ENCODE measurements around the gene FAAP100.

The FAAP100 gene

GRCh38 chr17:81502471-81503017, 49.6 kb downstream of the FAAP100 start:
- ChIA-PET POLR2A (interaction anchor here (1.6 kb wide), 1 partner anchor 12 kb away, joined by 4 read pairs; no protein-coding TSS in a partner anchor), CTCF (interaction anchor here (2.2 kb wide), 1 partner anchor 12 kb away, joined by 7 read pairs; no protein-coding TSS in a partner anchor)

GRCh38 chr17:81500047-81500446, 52.1 kb downstream of the FAAP100 start:
- POLR2A ChIA-PET: no interaction called here
- no peak for DNase-seq

More at GRCh38 chr17:81502471-81503017, 49.6 kb downstream of the FAAP100 start:
- DNase-seq: no peak
- peaks cover 0 to 2% (median 0%) of the 10 kb centered on the region in 5 experiments for H3K27me3 ChIP-seq (replicated peaks in 2 of 5; ENCODE audit: control insufficient read depth in 4 of 5, insufficient read depth in 5 of 5, low read length in 4 of 5)
- no peaks in the 10 kb centered on the region for H3K9me3 ChIP-seq (ENCODE audit: control extremely low read depth in 1 of 5, control insufficient read depth in 4 of 5, insufficient read depth in 2 of 5, low read depth in 1 of 5, low read length in 4 of 5)
- H3K36me3 ChIP-seq (ENCODE audit: control insufficient read depth in 4 of 4, insufficient read depth in 4 of 4, low read length in 3 of 4): no peaks in the 10 kb centered on the region
- no peak overlapping the region for H3K27ac ChIP-seq (ENCODE audit: insufficient read depth in 1 of 2, low read depth in 1 of 2, low read length in 2 of 2, poor library complexity in 1 of 2, severe bottlenecking in 2 of 2)
- H3K4me1 ChIP-seq (ENCODE audit: control extremely low read depth in 1 of 4, control insufficient read depth in 4 of 4, insufficient read depth in 4 of 4, low read length in 3 of 4): peaks cover 0 to 3% (median 0%) of the 10 kb centered on the region in 4 experiments
- no peak overlapping the region for H3K4me3 ChIP-seq (ENCODE audit: control insufficient read depth in 1 of 7, extremely low read depth in 1 of 7, insufficient read depth in 4 of 7, low read depth in 2 of 7, low read length in 6 of 7)
- WGBS (ENCODE audit: insufficient coverage): 80% methylated on average over 12 of the region's 12 CpGs

GRCh38 chr17:81499601-81499970, 52.6 kb downstream of the FAAP100 start:
- Histone ChIP-seq H3K36me3 (ENCODE audit: control insufficient read depth in 4 of 4, insufficient read depth in 4 of 4, low read length in 3 of 4) (no peaks in the 10 kb centered on the region), H3K4me1 (ENCODE audit: control extremely low read depth in 1 of 4, control insufficient read depth in 4 of 4, insufficient read depth in 4 of 4, low read length in 3 of 4) (peaks cover 0 to 2% (median 0%) of the 10 kb centered on the region in 4 experiments), H3K4me3 (ENCODE audit: control insufficient read depth in 1 of 7, extremely low read depth in 1 of 7, insufficient read depth in 4 of 7, low read depth in 2 of 7, low read length in 6 of 7) (no peak overlapping the region), H3K9me3 (ENCODE audit: control extremely low read depth in 1 of 5, control insufficient read depth in 4 of 5, insufficient read depth in 2 of 5, low read depth in 1 of 5, low read length in 4 of 5) (no peaks in the 10 kb centered on the region), H3K27me3 (replicated peaks in 2 of 5; ENCODE audit: control insufficient read depth in 4 of 5, insufficient read depth in 5 of 5, low read length in 4 of 5) (peaks cover 0 to 2% (median 0%) of the 10 kb centered on the region in 5 experiments), H3K27ac (ENCODE audit: insufficient read depth in 1 of 2, low read depth in 1 of 2, low read length in 2 of 2, poor library complexity in 1 of 2, severe bottlenecking in 2 of 2) (no peak overlapping the region)
- no peak for DNase-seq
- 95% methylated on average over 9 of the region's 12 CpGs for WGBS (ENCODE audit: insufficient coverage)
- ChIA-PET POLR2A (interaction anchor here (0.6 kb wide), 1 partner anchor 211 kb away, joined by 3 read pairs; no protein-coding TSS in a partner anchor), CTCF (interaction anchor here (1.3 kb wide), 1 partner anchor 131 kb away, joined by 3 read pairs; no protein-coding TSS in a partner anchor)

More at GRCh38 chr17:81500047-81500446, 52.1 kb downstream of the FAAP100 start:
- Histone ChIP-seq H3K36me3 (ENCODE audit: control insufficient read depth in 4 of 4, insufficient read depth in 4 of 4, low read length in 3 of 4) (no peaks in the 10 kb centered on the region), H3K4me1 (ENCODE audit: control extremely low read depth in 1 of 4, control insufficient read depth in 4 of 4, insufficient read depth in 4 of 4, low read length in 3 of 4) (peaks cover 0 to 3% (median 0%) of the 10 kb centered on the region in 4 experiments), H3K27ac (ENCODE audit: insufficient read depth in 1 of 2, low read depth in 1 of 2, low read length in 2 of 2, poor library complexity in 1 of 2, severe bottlenecking in 2 of 2) (no peak overlapping the region), H3K4me3 (ENCODE audit: control insufficient read depth in 1 of 7, extremely low read depth in 1 of 7, insufficient read depth in 4 of 7, low read depth in 2 of 7, low read length in 6 of 7) (no peak overlapping the region), H3K27me3 (replicated peaks in 2 of 5; ENCODE audit: control insufficient read depth in 4 of 5, insufficient read depth in 5 of 5, low read length in 4 of 5) (peaks cover 0 to 2% (median 0%) of the 10 kb centered on the region in 5 experiments), H3K9me3 (ENCODE audit: control extremely low read depth in 1 of 5, control insufficient read depth in 4 of 5, insufficient read depth in 2 of 5, low read depth in 1 of 5, low read length in 4 of 5) (no peaks in the 10 kb centered on the region)
- CTCF ChIA-PET: interaction anchor here (1.3 kb wide), 1 partner anchor 132 kb away, joined by 3 read pairs; no protein-coding TSS in a partner anchor
- WGBS (ENCODE audit: insufficient coverage): 79% methylated on average over 7 of the region's 7 CpGs

GRCh38 chr17:81498953-81499600, 53.1 kb downstream of the FAAP100 start:
- WGBS (ENCODE audit: insufficient coverage): 68% methylated on average over 46 of the region's 64 CpGs
- CTCF ChIA-PET: interaction anchor here (1.2 to 1.3 kb wide), 2 partner anchors 12 to 131 kb away, joined by 3 read pairs; no protein-coding TSS in a partner anchor
- Histone ChIP-seq H3K27me3 (replicated peaks in 2 of 5; ENCODE audit: control insufficient read depth in 4 of 5, insufficient read depth in 5 of 5, low read length in 4 of 5) (peaks cover 0 to 2% (median 0%) of the 10 kb centered on the region in 5 experiments), H3K27ac (ENCODE audit: insufficient read depth in 1 of 2, low read depth in 1 of 2, low read length in 2 of 2, poor library complexity in 1 of 2, severe bottlenecking in 2 of 2) (no peak overlapping the region), H3K9me3 (ENCODE audit: control extremely low read depth in 1 of 5, control insufficient read depth in 4 of 5, insufficient read depth in 2 of 5, low read depth in 1 of 5, low read length in 4 of 5) (no peaks in the 10 kb centered on the region), H3K36me3 (ENCODE audit: control insufficient read depth in 4 of 4, insufficient read depth in 4 of 4, low read length in 3 of 4) (no peaks in the 10 kb centered on the region), H3K4me1 (ENCODE audit: control extremely low read depth in 1 of 4, control insufficient read depth in 4 of 4, insufficient read depth in 4 of 4, low read length in 3 of 4) (no peaks in the 10 kb centered on the region), H3K4me3 (ENCODE audit: control insufficient read depth in 1 of 7, extremely low read depth in 1 of 7, insufficient read depth in 4 of 7, low read depth in 2 of 7, low read length in 6 of 7) (no peak overlapping the region)
- POLR2A ChIA-PET: interaction anchor here (0.6 to 1.7 kb wide), 3 partner anchors 11 to 211 kb away, joined by 3 to 6 read pairs (median 3); no protein-coding TSS in a partner anchor
- no peak for DNase-seq

- no peak for DNase-seq
- POLR2A ChIA-PET: no interaction called here
- Histone ChIP-seq H3K36me3 (ENCODE audit: control insufficient read depth in 4 of 4, insufficient read depth in 4 of 4, low read length in 3 of 4) (no peaks in the 10 kb centered on the region), H3K27me3 (replicated peaks in 2 of 5; ENCODE audit: control insufficient read depth in 4 of 5, insufficient read depth in 5 of 5, low read length in 4 of 5) (peaks cover 0 to 2% (median 0%) of the 10 kb centered on the region in 5 experiments), H3K4me3 (ENCODE audit: control insufficient read depth in 1 of 7, extremely low read depth in 1 of 7, insufficient read depth in 4 of 7, low read depth in 2 of 7, low read length in 6 of 7) (no peak overlapping the region), H3K4me1 (ENCODE audit: control extremely low read depth in 1 of 4, control insufficient read depth in 4 of 4, insufficient read depth in 4 of 4, low read length in 3 of 4) (peaks cover 0 to 13% (median 9%) of the 10 kb centered on the region in 4 experiments), H3K9me3 (ENCODE audit: control extremely low read depth in 1 of 5, control insufficient read depth in 4 of 5, insufficient read depth in 2 of 5, low read depth in 1 of 5, low read length in 4 of 5) (no peaks in the 10 kb centered on the region), H3K27ac (ENCODE audit: insufficient read depth in 1 of 2, low read depth in 1 of 2, low read length in 2 of 2, poor library complexity in 1 of 2, severe bottlenecking in 2 of 2) (no peak overlapping the region)
- CTCF ChIA-PET: no interaction called here
- WGBS (ENCODE audit: insufficient coverage): 76% methylated on average over 6 of the region's 8 CpGs
Measured at GRCh38 chr17:81494626-81495377, 57.4 kb downstream of the FAAP100 start.

- peaks cover 0 to 23% (median 15%) of the 10 kb centered on the region in 4 experiments for H3K4me1 ChIP-seq (ENCODE audit: control extremely low read depth in 1 of 4, control insufficient read depth in 4 of 4, insufficient read depth in 4 of 4, low read length in 3 of 4)
- DNase-seq: no peak
- H3K4me3 ChIP-seq (ENCODE audit: control insufficient read depth in 1 of 7, extremely low read depth in 1 of 7, insufficient read depth in 4 of 7, low read depth in 2 of 7, low read length in 6 of 7): no peak overlapping the region
- WGBS (ENCODE audit: insufficient coverage): 94% methylated on average over 16 of the region's 16 CpGs
- no peaks in the 10 kb centered on the region for H3K9me3 ChIP-seq (ENCODE audit: control extremely low read depth in 1 of 5, control insufficient read depth in 4 of 5, insufficient read depth in 2 of 5, low read depth in 1 of 5, low read length in 4 of 5)
- no peaks in the 10 kb centered on the region for H3K36me3 ChIP-seq (ENCODE audit: control insufficient read depth in 4 of 4, insufficient read depth in 4 of 4, low read length in 3 of 4)
- H3K27me3 ChIP-seq (replicated peaks in 2 of 5; ENCODE audit: control insufficient read depth in 4 of 5, insufficient read depth in 5 of 5, low read length in 4 of 5): peaks cover 0 to 2% (median 0%) of the 10 kb centered on the region in 5 experiments
- ChIA-PET CTCF (interaction anchor here (0.9 to 1.8 kb wide), 2 partner anchors 16 to 238 kb away, joined by 3 to 5 read pairs; no protein-coding TSS in a partner anchor), POLR2A (no interaction called here)
- H3K27ac ChIP-seq (ENCODE audit: insufficient read depth in 1 of 2, low read depth in 1 of 2, low read length in 2 of 2, poor library complexity in 1 of 2, severe bottlenecking in 2 of 2): no peak overlapping the region
Measured at GRCh38 chr17:81493198-81494038, 58.7 kb downstream of the FAAP100 start.
